Fibroblast of skin of left quadriceps (primary cell): Measurements from ENCODE around the gene PPFIA4.
"Not testable (repeated sequence)": the region's sequence is repeated elsewhere in the genome, so short reads cannot be mapped to it uniquely, and the experiment has no call there.

Experiments used
- DNase-seq, 2 experiments: peaks; one replicate each; pipeline ENCODE4 v3.0.0-alpha.2; 2013; ENCODE audit warnings: low read depth in 2 of 2

PPFIA4 gene

GRCh38 chr1:203026031-203026665, at the start of gene PPFIA4:
Gene PPFIA4 (plus strand): TSS chr1:203026491. CDS start chr1:203039009, 12,518 bp downstream.
- DNase-seq = peak; percentile 72 to 73

GRCh38 chr1:202976633-202977032, 49.7 kb upstream of the PPFIA4 start:
- no peak for DNase-seq

- DNase-seq = no peak
These were observed 46.8 kb upstream of the PPFIA4 start for GRCh38 chr1:202979459-202979858.

- no peak for DNase-seq
These were observed 44.4 kb upstream of the PPFIA4 start for GRCh38 chr1:202981939-202982338.

- no peak for DNase-seq
These were observed 43.4 kb upstream of the PPFIA4 start for GRCh38 chr1:202982715-202983430.

- DNase-seq = not testable (repeated sequence)
These were observed 40.2 kb upstream of the PPFIA4 start for GRCh38 chr1:202986120-202986519.

- no peak for DNase-seq
These were observed 39.0 kb upstream of the PPFIA4 start for GRCh38 chr1:202987255-202987654.

- no peak for DNase-seq
These were observed 38.2 kb upstream of the PPFIA4 start for GRCh38 chr1:202987922-202988583.

GRCh38 chr1:202989879-202990278, 36.4 kb upstream of the PPFIA4 start:
- no peak for DNase-seq

- no peak for DNase-seq
These were observed 35.2 kb upstream of the PPFIA4 start for GRCh38 chr1:202991112-202991511.

GRCh38 chr1:202994756-202995155, 31.5 kb upstream of the PPFIA4 start:
- DNase-seq = no peak

GRCh38 chr1:202998836-202999750, 27.2 kb upstream of the PPFIA4 start:
- DNase-seq = peak in 1 of 2 experiments; percentile 20

- no peak for DNase-seq
These were observed 25.9 kb upstream of the PPFIA4 start for GRCh38 chr1:203000217-203000944.

GRCh38 chr1:203001986-203002385, 24.3 kb upstream of the PPFIA4 start:
- DNase-seq = no peak

GRCh38 chr1:203002951-203003350, 23.3 kb upstream of the PPFIA4 start:
- no peak for DNase-seq

GRCh38 chr1:203005395-203006142, 20.7 kb upstream of the PPFIA4 start:
- not testable (repeated sequence) for DNase-seq

- DNase-seq = peak; percentile 94 to 95
These were observed 19.1 kb upstream of the PPFIA4 start, which contains the start of gene TMEM183A for GRCh38 chr1:203006948-203007871. Gene TMEM183A (plus strand): TSS chr1:203007374. CDS start chr1:203007466, 92 bp downstream.

- DNase-seq = no peak
These were observed 17.1 kb upstream of the PPFIA4 start for GRCh38 chr1:203009185-203009584.

- DNase-seq = no peak
These were observed 14.7 kb upstream of the PPFIA4 start for GRCh38 chr1:203011582-203011981.
